ENCODE results near the gene ADGRE2.
A peak's percentile ranks its signal among the peaks of the same experiment; 100 is the strongest.

ADGRE2 gene

DNA sequence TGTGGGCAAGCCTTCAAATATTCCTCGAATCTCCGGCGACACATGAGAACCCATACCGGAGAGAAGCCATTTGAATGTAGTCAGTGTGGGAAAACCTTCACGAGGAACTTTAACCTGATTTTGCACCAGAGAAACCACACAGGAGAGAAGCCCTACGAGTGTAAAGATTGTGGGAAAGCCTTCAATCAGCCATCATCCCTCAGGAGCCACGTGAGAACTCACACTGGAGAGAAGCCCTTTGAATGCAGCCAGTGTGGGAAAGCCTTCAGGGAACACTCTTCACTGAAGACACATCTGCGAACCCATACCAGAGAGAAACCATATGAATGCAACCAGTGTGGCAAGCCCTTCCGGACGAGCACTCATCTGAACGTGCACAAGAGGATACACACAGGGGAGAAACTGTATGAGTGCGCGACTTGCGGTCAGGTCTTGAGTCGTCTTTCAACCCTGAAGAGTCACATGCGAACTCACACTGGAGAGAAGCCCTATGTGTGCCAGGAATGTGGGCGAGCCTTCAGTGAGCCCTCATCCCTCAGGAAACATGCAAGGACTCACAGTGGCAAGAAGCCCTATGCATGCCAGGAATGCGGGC, 59.7 kb downstream of the ADGRE2 start:
- no peaks in the 10 kb centered on the region for H3K27me3 ChIP-seq (ENCODE audit: control insufficient read depth, insufficient read depth, low read length)
- H3K4me1 ChIP-seq (ENCODE audit: control insufficient read depth, insufficient read depth, low read length): no peaks in the 10 kb centered on the region
- peaks cover 20% of the 10 kb centered on the region for H3K9me3 ChIP-seq (ENCODE audit: control insufficient read depth, low read length)
- H3K36me3 ChIP-seq (ENCODE audit: control insufficient read depth, insufficient read depth, low read length): peaks cover 21% of the 10 kb centered on the region
- no peak overlapping the region for H3K4me3 ChIP-seq (ENCODE audit: low read length)
- H3K9ac ChIP-seq (ENCODE audit: low read length): no peak overlapping the region

DNA sequence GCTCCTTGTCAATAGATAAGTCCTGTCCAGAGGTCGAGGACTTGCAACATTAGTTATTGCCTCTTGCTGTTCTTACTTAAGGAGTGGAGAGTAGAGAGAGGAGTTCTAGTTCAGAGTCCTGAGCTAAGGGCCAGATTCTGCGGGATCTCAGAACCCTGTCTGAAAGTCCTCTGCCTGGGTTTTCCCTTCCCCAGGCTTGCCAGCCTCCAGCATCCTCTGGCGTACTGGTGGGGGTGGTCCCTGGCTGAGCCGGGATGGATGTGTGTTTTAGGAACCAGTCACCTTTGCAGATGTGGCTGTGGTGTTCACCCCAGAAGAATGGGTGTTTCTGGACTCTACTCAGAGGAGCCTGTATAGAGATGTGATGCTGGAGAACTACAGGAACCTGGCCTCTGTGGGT, 62.5 kb downstream of the ADGRE2 start:
- no peaks in the 10 kb centered on the region for H3K4me1 ChIP-seq (ENCODE audit: control insufficient read depth, insufficient read depth, low read length)
- H3K4me3 ChIP-seq (ENCODE audit: low read length): no peak overlapping the region
- H3K9ac ChIP-seq (ENCODE audit: low read length): no peak overlapping the region
- peaks cover 21% of the 10 kb centered on the region for H3K36me3 ChIP-seq (ENCODE audit: control insufficient read depth, insufficient read depth, low read length)
- H3K9me3 ChIP-seq (ENCODE audit: control insufficient read depth, low read length): peaks cover 20% of the 10 kb centered on the region
- no peaks in the 10 kb centered on the region for H3K27me3 ChIP-seq (ENCODE audit: control insufficient read depth, insufficient read depth, low read length)

DNA sequence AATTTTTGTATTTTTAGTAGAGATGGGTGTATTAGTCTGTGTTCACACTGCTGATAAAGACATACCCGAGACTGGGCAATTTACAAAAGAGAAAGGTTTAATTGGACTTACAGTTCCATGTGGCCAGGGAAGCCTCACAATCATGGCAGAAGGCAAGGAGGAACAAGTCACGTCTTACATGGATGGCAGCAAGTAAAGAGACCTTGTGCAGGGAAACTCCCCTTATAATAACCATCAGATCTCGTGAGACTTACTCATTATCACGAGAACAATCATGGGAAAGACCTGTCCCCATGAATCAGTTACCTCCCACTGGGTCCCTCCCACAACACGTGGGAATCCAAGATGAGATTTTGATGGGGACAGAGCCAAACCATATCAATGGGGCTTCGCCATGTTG, 73.9 kb downstream of the ADGRE2 start:
- Histone ChIP-seq H3K36me3 (ENCODE audit: control insufficient read depth, insufficient read depth, low read length) (peaks cover 14% of the 10 kb centered on the region), H3K9me3 (ENCODE audit: control insufficient read depth, low read length) (no peaks in the 10 kb centered on the region), H3K4me3 (ENCODE audit: low read length) (no peak overlapping the region), H3K4me1 (ENCODE audit: control insufficient read depth, insufficient read depth, low read length) (no peaks in the 10 kb centered on the region), H3K9ac (ENCODE audit: low read length) (no peak overlapping the region), H3K27me3 (ENCODE audit: control insufficient read depth, insufficient read depth, low read length) (no peaks in the 10 kb centered on the region)

DNA sequence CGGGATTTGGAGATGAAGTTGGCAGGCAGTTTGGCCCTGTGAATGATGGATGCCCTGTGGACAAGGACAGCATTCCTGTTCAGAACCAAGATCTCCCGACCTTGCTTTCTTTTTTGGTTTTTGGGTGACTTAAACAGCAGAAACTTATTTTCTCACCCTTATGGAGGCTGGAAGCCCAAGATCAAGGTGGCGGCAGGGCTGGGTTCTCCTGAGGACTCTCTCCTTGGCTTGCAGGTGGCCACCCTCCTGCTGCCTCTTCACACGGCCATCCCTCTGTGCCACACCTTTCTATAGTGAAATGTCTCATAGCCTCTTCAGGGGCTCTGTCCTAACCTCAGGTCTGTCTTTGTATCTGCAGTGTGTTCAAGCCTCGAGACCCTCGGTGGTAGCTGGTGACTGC, 74.5 kb downstream of the ADGRE2 start:
- no peaks in the 10 kb centered on the region for H3K27me3 ChIP-seq (ENCODE audit: control insufficient read depth, insufficient read depth, low read length)
- H3K36me3 ChIP-seq (ENCODE audit: control insufficient read depth, insufficient read depth, low read length): peaks cover 14% of the 10 kb centered on the region
- no peaks in the 10 kb centered on the region for H3K4me1 ChIP-seq (ENCODE audit: control insufficient read depth, insufficient read depth, low read length)
- H3K9me3 ChIP-seq (ENCODE audit: control insufficient read depth, low read length): no peaks in the 10 kb centered on the region
- H3K4me3 ChIP-seq (ENCODE audit: low read length): no peak overlapping the region
- no peak overlapping the region for H3K9ac ChIP-seq (ENCODE audit: low read length)

DNA sequence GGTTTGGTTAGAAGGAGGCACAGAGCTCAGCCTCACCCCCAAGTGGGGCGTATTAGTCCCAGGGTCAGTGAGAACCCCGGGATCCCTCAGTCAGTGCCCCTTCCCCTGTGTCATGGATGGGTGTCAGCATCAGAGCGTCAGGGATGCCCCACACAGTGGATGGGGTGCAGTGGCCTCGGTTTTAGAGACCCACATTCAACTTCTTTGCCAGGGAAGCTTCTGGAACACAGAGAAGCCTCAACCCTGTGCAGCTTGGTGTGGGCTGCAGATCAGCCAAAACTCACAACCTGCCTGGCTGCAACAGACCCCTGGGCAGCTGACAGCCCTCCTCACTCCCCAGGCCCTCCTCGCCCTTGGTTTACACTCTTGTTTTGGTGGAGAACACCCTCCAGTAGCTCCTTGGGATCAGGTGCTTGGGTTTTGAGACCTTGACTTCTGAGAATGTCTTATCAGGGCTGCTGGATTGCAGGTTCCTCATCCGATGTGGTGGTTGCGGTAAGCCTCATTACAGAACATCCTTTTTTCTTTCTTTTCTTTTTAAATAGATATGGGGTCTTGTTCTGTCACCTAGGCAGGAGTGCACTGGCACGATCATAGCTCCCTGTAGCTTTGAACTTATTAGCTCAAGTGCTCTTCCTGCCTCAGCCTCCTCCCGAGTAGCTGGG, 77.5 kb downstream of the ADGRE2 start:
- Histone ChIP-seq H3K36me3 (ENCODE audit: control insufficient read depth, insufficient read depth, low read length) (peaks cover 14% of the 10 kb centered on the region), H3K9me3 (ENCODE audit: control insufficient read depth, low read length) (no peaks in the 10 kb centered on the region), H3K27me3 (ENCODE audit: control insufficient read depth, insufficient read depth, low read length) (no peaks in the 10 kb centered on the region), H3K9ac (ENCODE audit: low read length) (no peak overlapping the region), H3K4me1 (ENCODE audit: control insufficient read depth, insufficient read depth, low read length) (no peaks in the 10 kb centered on the region), H3K4me3 (ENCODE audit: low read length) (no peak overlapping the region)

DNA sequence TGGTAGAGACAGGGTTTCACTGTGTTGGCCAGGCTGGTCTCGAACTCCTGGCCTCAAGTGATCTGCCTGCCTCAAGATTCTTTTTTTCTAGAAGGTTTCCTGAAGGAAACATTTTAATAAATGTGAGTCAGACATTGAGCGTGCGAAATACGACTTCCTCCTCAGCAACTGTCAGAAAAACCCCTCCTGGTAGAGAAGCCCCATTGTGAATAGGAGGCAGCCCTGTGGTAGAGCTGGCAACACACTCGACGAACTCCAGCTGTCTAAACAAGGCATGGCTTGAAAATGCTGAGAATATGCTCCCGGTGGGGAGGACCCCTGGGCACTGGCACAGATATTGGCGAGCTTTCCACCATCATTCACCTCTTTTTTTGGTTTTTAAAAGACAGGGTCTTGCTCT, 78.7 kb downstream of the ADGRE2 start:
- H3K4me3 ChIP-seq (ENCODE audit: low read length): no peak overlapping the region
- H3K9me3 ChIP-seq (ENCODE audit: control insufficient read depth, low read length): no peaks in the 10 kb centered on the region
- no peaks in the 10 kb centered on the region for H3K4me1 ChIP-seq (ENCODE audit: control insufficient read depth, insufficient read depth, low read length)
- H3K9ac ChIP-seq (ENCODE audit: low read length): no peak overlapping the region
- H3K27me3 ChIP-seq (ENCODE audit: control insufficient read depth, insufficient read depth, low read length): no peaks in the 10 kb centered on the region
- peaks cover 21% of the 10 kb centered on the region for H3K36me3 ChIP-seq (ENCODE audit: control insufficient read depth, insufficient read depth, low read length)

DNA sequence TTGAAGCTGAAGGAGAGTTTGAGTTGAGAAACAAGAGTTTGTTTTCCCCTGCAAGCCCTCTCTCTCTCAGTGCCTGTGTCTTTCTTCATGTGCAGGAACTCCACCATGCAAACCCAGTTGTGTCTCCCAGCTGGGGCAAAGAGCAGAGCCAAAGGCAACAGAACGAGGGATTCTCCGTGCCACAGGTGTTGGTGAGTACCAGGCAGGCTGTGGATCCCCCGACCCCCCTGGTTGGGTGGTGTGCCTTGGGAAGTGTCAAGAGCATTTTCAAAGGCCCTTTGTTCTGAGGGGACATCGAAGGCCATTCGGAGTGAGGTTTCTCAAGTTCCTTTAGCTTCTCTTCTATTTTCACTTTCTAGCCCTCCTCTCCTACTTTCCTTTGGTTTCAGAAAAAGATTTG, 82.9 kb downstream of the ADGRE2 start:
- H3K27me3 ChIP-seq (ENCODE audit: control insufficient read depth, insufficient read depth, low read length): no peaks in the 10 kb centered on the region
- no peak overlapping the region for H3K9ac ChIP-seq (ENCODE audit: low read length)
- H3K4me1 ChIP-seq (ENCODE audit: control insufficient read depth, insufficient read depth, low read length): no peaks in the 10 kb centered on the region
- peaks cover 8% of the 10 kb centered on the region for H3K36me3 ChIP-seq (ENCODE audit: control insufficient read depth, insufficient read depth, low read length)
- H3K9me3 ChIP-seq (ENCODE audit: control insufficient read depth, low read length): no peaks in the 10 kb centered on the region
- no peak overlapping the region for H3K4me3 ChIP-seq (ENCODE audit: low read length)

DNA sequence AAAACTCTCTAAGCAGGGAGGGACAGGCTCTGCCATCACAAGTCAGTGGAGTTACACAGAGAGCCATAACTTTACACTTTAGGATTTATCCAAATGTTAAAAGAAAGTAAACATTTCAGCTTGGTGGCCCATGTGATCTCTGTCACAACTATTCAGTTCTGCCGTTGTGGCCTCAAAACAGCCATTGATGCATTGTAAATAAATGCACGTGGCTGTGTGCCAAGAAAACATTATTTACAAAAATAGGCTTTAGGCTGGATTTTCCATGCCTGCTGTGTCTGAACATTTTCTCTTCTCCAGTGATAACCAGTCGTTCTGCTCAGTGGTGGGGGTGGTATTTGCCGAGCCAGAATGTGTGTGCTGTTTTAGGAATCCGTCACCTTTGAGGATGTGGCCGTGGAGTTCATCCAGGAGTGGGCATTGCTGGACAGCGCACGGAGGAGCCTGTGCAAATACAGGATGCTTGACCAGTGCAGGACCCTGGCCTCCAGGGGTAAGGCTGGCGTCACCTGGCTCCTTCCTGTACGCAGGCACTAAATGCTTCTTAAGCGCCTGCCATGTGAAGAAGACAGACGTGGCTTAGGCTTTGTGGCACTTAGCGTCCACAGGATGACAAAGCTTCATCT, 83.6 kb downstream of the ADGRE2 start:
- no peaks in the 10 kb centered on the region for H3K4me1 ChIP-seq (ENCODE audit: control insufficient read depth, insufficient read depth, low read length)
- H3K36me3 ChIP-seq (ENCODE audit: control insufficient read depth, insufficient read depth, low read length): peaks cover 7% of the 10 kb centered on the region
- no peaks in the 10 kb centered on the region for H3K9me3 ChIP-seq (ENCODE audit: control insufficient read depth, low read length)
- H3K4me3 ChIP-seq (ENCODE audit: low read length): no peak overlapping the region
- H3K9ac ChIP-seq (ENCODE audit: low read length): no peak overlapping the region
- H3K27me3 ChIP-seq (ENCODE audit: control insufficient read depth, insufficient read depth, low read length): no peaks in the 10 kb centered on the region

DNA sequence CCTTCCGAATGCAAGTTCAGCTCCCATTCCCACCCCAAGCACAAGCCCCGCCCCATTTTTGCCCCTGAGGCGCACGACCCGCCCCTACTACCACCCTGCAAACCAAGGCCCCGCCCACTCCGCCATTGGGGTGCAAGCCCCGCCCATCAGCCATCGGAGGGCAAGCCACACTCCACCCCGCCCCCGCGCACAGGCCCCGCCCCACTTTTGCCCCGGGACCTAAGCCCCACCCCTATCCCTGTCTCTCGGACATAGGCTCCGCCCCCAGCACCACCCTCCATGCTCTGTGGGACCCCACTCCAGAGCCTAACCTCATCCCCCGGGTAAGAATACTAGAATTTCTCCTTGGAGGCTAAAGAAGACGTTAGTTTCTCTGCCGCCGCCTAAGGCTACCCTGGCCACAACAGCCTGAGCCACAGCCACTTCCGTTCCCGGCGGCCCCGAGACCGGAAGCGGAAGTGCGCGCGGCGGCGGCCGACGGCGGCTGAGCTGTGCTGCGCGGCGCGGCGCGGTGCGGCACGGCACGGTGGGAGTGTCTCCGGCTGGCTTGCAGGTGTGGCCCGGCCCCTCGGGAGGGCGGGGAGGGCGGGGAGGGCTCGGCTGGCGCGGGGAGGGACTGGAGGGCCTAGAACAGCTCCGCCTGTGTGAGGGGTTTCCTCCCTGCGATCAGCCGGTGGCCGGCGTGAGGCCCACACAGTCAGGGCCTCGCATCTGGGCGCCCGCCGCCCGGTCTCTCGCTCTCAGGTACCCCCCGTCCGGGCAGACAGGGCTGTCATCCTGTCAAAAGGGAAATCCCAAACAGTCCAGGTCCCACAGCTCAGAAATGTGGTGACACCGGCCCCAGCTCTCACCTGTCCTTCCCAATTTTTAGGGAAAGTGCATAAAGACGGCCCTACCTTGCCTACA, 88.5 kb downstream of the ADGRE2 start, which contains the start of gene ZNF333:
Gene ZNF333, plus strand, starts transcription at position 451 of the 906 bp plus-strand sequence. CDS start 3,444 bp downstream, outside the sequence.
- H3K9me3 ChIP-seq (ENCODE audit: control insufficient read depth, low read length): no peaks in the 10 kb centered on the region
- H3K4me1 ChIP-seq (ENCODE audit: control insufficient read depth, insufficient read depth, low read length): no peaks in the 10 kb centered on the region
- H3K27me3 ChIP-seq (ENCODE audit: control insufficient read depth, insufficient read depth, low read length): no peaks in the 10 kb centered on the region
- peak within 1 kb of the TSS; percentile 77 for H3K4me3 ChIP-seq (ENCODE audit: low read length)
- peak within 1 kb of the TSS; percentile 80 for H3K9ac ChIP-seq (ENCODE audit: low read length)
- peaks cover under 1% of the 10 kb centered on the region for H3K36me3 ChIP-seq (ENCODE audit: control insufficient read depth, insufficient read depth, low read length)

DNA sequence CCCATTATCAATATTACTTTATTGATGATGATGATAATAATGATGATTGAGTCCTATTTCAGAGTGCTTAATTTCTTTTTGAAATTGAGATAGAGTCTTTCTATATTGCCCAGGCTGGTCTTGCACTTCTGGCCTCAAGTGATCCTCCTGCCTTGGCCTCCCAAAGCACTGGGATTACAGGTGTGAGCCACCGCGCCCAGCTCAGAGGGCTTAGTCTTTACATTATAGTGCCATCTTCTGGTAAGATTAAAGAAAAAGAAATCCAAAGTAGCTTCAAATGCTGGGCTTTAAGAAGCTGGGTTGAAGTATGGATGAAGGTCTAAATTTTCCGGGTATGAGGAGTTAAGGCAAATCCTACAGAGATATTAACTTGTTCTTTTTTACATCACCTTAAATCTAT, 91.9 kb downstream of the ADGRE2 start:
- H3K9me3 ChIP-seq (ENCODE audit: control insufficient read depth, low read length): no peaks in the 10 kb centered on the region
- H3K27me3 ChIP-seq (ENCODE audit: control insufficient read depth, insufficient read depth, low read length): no peaks in the 10 kb centered on the region

DNA sequence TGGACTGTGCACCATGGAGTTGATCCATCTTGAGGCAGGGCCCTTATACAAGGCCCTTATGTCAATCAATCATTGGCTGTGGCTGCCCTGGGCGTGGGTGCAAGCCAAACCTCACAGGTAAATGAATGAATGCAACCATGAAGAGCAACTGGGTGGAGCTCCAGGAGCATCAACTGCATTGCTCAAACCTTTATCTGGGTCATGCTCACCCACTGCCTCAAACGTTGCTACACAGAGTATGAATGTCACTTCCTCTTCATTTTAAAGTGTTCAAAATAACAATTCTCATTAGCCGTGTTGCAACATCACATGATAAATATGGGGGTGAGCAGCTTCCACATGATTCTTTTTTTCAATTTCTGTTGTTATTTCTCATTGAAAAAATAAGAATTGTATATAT, 94.9 kb downstream of the ADGRE2 start:
- Histone ChIP-seq H3K9ac (ENCODE audit: low read length) (no peak overlapping the region), H3K4me3 (ENCODE audit: low read length) (no peak overlapping the region), H3K4me1 (ENCODE audit: control insufficient read depth, insufficient read depth, low read length) (no peaks in the 10 kb centered on the region), H3K36me3 (ENCODE audit: control insufficient read depth, insufficient read depth, low read length) (no peaks in the 10 kb centered on the region), H3K27me3 (ENCODE audit: control insufficient read depth, insufficient read depth, low read length) (no peaks in the 10 kb centered on the region), H3K9me3 (ENCODE audit: control insufficient read depth, low read length) (no peaks in the 10 kb centered on the region)

More for the DNA sequence above, 91.9 kb downstream of the ADGRE2 start:
- Histone ChIP-seq H3K36me3 (ENCODE audit: control insufficient read depth, insufficient read depth, low read length) (no peaks in the 10 kb centered on the region), H3K9ac (ENCODE audit: low read length) (no peak overlapping the region), H3K4me1 (ENCODE audit: control insufficient read depth, insufficient read depth, low read length) (no peaks in the 10 kb centered on the region), H3K4me3 (ENCODE audit: low read length) (no peak overlapping the region)
